K562 (cell line): ENCODE results near the gene MLLT1. TPM values are rescaled to one million over a fixed set of nuclear protein-coding genes. Genes with fewer than 3 reads are reported as not detected.

Experiments
- CBX5 ChIP-seq: IDR thresholded peaks from 2 replicates; pipeline ENCODE4 v1.6.1; 2014; ENCODE audit warnings: low read depth, borderline replicate concordance
- CREB1 ChIP-seq, 2 experiments: sonication (generic) in 1 of 2; formaldehyde crosslinking in 1 of 2; IDR thresholded peaks; 2 replicates each; pipeline versions ENCODE4 v1.6.1 to v1.8.0; 2012 to 2022; ENCODE audit warnings: inconsistent platforms in 1 of 2, mild to moderate bottlenecking in 1 of 2, missing genetic modification reagents in 1 of 2, moderate library complexity in 1 of 2
- FOXA3 ChIP-seq, 2 experiments: fragments of 450-650 bp in 1 of 2; sonication (generic) in 1 of 2; formaldehyde crosslinking; IDR thresholded peaks in 1 of 2; conservative IDR thresholded peaks in 1 of 2; 2 replicates each; pipeline versions ENCODE4 v1.4.0 to v1.8.0; 2020 to 2022; ENCODE audit warnings: mild to moderate bottlenecking in 2 of 2, missing genetic modification reagents in 1 of 2
- FOXK1 ChIP-seq: sonication (generic); formaldehyde crosslinking; IDR thresholded peaks from 2 replicates; pipeline ENCODE4 v1.8.0; 2022; ENCODE audit warnings: missing genetic modification reagents, mild to moderate bottlenecking, borderline replicate concordance
- NFIX ChIP-seq: fragments of 250-450 bp; sonication (Bioruptor Pico); IDR thresholded peaks from 2 replicates; pipeline ENCODE4 v1.4.0; 2020; ENCODE audit warnings: low read depth, mild to moderate bottlenecking, moderate library complexity
- PHF20 ChIP-seq: fragments of 450-650 bp; IDR thresholded peaks from 2 replicates; pipeline ENCODE4 v1.6.1; 2018; ENCODE audit not compliant: partially characterized antibody
- ZC3H8 ChIP-seq: fragments of 450-650 bp; IDR thresholded peaks from 2 replicates; pipeline ENCODE4 v1.6.1; 2017
- ZNF143 ChIP-seq: sonication (generic); formaldehyde crosslinking; IDR thresholded peaks from 2 replicates; pipeline ENCODE4 v1.9.0; 2022; ENCODE audit warnings: mild to moderate bottlenecking, missing genetic modification reagents
- ZNF212 ChIP-seq: fragments of 450-650 bp; formaldehyde crosslinking; IDR thresholded peaks from 2 replicates; pipeline ENCODE4 v1.4.0; 2020; ENCODE audit warnings: mild to moderate bottlenecking
- ZZZ3 ChIP-seq: fragments of 450-650 bp; IDR thresholded peaks from 2 replicates; pipeline ENCODE4 v1.6.1; 2016; ENCODE audit warnings: antibody characterized with exemption, mild to moderate bottlenecking, moderate library complexity
- polyA plus RNA-seq, 8 experiments: library from polyadenylated mRNA; depleted of rRNA in 4 of 8; stranded (reverse) in 5 of 8; unstranded in 3 of 8; fragments of >200 nt; fragmentation: Nextera tagmentation in 2 of 8; fragmentation: Illumina TruSeq in 1 of 8; extraction: Ambion mirVana in 2 of 8; extraction: Trizol in 1 of 8; gene quantifications; 2 replicates each; pipeline versions ENCODE4 v1.2.1 to v1.2.3, GENCODE V29; 2011 to 2014; ENCODE audit warnings: inconsistent platforms in 1 of 8, missing spikeins in 1 of 8
- total RNA-seq, 7 experiments: library from RNA; depleted of rRNA in 6 of 7; stranded (reverse); fragments of >200 nt in 6 of 7; fragmentation: Illumina TruSeq in 2 of 7; extraction: Trizol in 2 of 7; gene quantifications; 2 replicates each; pipeline versions ENCODE4 v1.2.1 to v1.2.3, GENCODE V29; 2011 to 2021; ENCODE audit warnings: low replicate concordance in 1 of 7
- TF ChIP-seq, protein P1 (sequence below): fragments of 250-450 bp; sonication (Bioruptor Pico); IDR thresholded peaks from 2 replicates; pipeline ENCODE4 v1.5.0; 2021; ENCODE audit warnings: mild to moderate bottlenecking, moderate library complexity
- TF ChIP-seq, protein P2 (sequence below): fragments of 450-650 bp; IDR thresholded peaks from 2 replicates; pipeline ENCODE4 v1.6.1; 2016; ENCODE audit warnings: low read depth
- TF ChIP-seq, protein P3 (sequence below): IDR thresholded peaks from 2 replicates; pipeline ENCODE4 v1.6.1; 2014; ENCODE audit warnings: antibody characterized with exemption

MLLT1 gene
- total and polyA plus RNA-seq, 9 of the 15 experiments (the other 6 are each of a cell fraction or from before 2014, with no cell fraction given) = 0.23 to 63.5 (median 15.4) TPM

DNA sequence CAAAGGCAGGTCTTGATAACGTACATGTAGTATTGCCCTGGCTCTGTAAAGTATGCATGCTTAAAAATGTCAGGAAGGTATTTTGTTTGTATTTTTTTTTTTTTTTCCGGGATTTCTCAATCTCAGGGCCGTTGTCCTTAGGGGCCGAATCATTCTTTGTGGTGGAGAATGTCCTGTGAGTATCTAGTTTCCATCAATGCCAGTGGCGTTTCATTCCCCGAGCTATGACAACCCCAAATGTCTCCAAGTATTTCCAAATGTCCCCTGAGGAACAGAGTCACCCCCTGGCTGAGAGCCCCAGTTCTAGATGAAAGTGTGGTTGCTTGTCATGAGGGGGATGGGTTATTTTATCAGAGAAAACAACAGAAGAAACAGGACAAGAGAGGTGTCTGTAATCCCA is 75.6 kb downstream of the MLLT1 start (continued):
- TF ChIP-seq, protein P1, sequence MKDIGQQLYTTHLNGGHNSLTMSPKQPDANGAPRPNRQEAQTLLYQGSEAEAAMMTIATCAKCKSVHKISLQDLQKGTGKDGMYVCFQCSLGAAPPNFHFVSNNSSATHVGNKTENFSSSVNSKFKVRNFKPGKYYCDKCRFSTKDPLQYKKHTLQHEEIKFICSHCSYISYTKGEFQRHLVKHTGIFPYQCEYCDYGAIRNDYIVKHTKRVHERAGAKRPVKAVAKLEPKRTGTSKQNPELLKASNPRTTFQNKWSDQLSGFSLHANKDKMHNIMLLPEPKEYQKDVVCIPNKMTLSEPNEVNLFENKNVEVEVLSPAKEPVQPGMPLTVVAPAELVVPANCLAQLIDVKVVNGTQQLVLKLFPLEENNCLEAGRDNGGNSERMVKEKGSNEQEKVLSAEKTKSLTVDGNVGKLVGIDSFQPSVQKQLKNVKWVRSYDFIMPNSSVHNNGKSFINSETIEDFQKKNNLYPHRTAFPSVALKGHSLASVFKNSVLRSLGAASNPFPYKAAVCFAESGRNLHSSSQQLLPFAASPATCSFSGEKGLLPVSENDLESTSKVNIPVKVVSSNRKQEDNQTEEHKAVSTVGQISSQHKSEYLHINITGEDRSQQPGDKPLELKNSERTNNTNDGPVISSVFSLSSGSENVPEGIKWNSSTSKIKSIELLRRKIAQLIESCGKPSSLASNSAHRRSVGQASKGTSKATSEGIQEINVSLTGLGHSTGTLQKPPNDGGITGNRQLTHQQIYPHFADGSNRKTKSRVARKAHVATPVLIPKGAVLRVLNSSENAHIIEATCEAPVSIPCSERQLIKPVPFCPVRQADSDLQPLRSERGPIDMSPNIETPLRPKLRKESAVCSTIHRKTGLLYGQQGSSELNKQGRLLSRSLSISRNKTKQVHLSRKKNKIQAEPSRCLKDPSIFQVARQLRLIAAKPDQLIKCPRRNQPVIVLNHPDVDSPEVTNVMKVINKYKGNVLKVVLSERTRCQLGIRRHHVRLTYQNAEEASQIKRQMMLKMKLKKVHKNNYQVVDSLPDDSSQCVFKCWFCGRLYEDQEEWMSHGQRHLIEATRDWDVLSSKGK (CRISPR knock-in tag) = no peak
- TF ChIP-seq FOXA3 (CRISPR knock-in tag; conservative IDR thresholded peaks at IDR 0.05 in 1 of 2, IDR thresholded peaks at IDR 0.05 in 1 of 2) (no peak), ZNF212 (CRISPR knock-in tag) (no peak), FOXK1 (no peak), ZNF143 (CRISPR knock-in tag) (no peak), NFIX (CRISPR knock-in tag) (no peak), CREB1 (IDR thresholded peaks at IDR 0.05) (no peak), CREB1 (CRISPR knock-in tag; IDR thresholded peaks at IDR 0.05) (no peak), CBX5 (no peak), ZC3H8 (no peak), PHF20 (no peak), ZZZ3 (no peak)
- TF ChIP-seq, protein P2, sequence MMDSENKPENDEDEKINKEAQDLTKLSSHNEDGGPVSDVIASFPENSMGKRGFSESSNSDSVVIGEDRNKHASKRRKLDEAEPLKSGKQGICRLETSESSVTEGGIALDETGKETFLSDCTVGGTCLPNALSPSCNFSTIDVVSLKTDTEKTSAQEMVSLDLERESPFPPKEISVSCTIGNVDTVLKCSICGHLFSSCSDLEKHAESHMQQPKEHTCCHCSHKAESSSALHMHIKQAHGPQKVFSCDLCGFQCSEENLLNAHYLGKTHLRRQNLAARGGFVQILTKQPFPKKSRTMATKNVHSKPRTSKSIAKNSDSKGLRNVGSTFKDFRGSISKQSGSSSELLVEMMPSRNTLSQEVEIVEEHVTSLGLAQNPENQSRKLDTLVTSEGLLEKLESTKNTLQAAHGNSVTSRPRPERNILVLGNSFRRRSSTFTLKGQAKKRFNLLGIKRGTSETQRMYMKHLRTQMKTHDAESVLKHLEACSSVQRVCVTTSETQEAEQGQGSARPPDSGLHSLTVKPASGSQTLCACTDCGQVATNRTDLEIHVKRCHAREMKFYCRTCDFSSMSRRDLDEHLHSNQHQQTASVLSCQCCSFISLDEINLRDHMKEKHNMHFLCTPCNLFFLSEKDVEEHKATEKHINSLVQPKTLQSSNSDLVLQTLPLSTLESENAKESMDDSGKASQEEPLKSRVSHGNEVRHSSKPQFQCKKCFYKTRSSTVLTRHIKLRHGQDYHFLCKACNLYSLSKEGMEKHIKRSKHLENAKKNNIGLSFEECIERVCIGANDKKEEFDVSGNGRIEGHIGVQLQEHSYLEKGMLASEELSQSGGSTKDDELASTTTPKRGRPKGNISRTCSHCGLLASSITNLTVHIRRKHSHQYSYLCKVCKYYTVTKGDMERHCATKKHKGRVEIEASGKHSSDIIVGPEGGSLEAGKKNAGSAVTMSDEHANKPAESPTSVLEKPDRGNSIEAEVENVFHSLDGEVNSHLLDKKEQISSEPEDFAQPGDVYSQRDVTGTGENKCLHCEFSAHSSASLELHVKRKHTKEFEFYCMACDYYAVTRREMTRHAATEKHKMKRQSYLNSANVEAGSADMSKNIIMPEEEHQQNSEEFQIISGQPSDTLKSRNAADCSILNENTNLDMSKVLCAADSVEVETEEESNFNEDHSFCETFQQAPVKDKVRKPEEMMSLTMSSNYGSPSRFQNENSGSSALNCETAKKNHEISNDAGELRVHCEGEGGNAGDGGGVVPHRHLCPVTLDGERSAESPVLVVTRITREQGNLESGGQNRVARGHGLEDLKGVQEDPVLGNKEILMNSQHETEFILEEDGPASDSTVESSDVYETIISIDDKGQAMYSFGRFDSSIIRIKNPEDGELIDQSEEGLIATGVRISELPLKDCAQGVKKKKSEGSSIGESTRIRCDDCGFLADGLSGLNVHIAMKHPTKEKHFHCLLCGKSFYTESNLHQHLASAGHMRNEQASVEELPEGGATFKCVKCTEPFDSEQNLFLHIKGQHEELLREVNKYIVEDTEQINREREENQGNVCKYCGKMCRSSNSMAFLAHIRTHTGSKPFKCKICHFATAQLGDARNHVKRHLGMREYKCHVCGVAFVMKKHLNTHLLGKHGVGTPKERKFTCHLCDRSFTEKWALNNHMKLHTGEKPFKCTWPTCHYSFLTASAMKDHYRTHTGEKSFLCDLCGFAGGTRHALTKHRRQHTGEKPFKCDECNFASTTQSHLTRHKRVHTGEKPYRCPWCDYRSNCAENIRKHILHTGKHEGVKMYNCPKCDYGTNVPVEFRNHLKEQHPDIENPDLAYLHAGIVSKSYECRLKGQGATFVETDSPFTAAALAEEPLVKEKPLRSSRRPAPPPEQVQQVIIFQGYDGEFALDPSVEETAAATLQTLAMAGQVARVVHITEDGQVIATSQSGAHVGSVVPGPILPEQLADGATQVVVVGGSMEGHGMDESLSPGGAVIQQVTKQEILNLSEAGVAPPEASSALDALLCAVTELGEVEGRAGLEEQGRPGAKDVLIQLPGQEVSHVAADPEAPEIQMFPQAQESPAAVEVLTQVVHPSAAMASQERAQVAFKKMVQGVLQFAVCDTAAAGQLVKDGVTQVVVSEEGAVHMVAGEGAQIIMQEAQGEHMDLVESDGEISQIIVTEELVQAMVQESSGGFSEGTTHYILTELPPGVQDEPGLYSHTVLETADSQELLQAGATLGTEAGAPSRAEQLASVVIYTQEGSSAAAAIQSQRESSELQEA = no peak
- TF ChIP-seq, protein P3, sequence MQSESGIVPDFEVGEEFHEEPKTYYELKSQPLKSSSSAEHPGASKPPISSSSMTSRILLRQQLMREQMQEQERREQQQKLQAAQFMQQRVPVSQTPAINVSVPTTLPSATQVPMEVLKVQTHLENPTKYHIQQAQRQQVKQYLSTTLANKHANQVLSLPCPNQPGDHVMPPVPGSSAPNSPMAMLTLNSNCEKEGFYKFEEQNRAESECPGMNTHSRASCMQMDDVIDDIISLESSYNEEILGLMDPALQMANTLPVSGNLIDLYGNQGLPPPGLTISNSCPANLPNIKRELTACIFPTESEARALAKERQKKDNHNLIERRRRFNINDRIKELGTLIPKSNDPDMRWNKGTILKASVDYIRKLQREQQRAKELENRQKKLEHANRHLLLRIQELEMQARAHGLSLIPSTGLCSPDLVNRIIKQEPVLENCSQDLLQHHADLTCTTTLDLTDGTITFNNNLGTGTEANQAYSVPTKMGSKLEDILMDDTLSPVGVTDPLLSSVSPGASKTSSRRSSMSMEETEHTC = no peak
